Measurements from ENCODE around the gene GPR17.

- TF ChIP-seq PATZ1 (CRISPR knock-in tag; IDR thresholded peaks at IDR 0.05; ENCODE audit: borderline replicate concordance) = no peak
- no peak for TF ChIP-seq ZNF70 (CRISPR knock-in tag; IDR thresholded peaks at IDR 0.05)
- TF ChIP-seq TOX (CRISPR knock-in tag; IDR thresholded peaks at IDR 0.05; ENCODE audit: borderline replicate concordance) = no peak
- TF ChIP-seq, protein P1, sequence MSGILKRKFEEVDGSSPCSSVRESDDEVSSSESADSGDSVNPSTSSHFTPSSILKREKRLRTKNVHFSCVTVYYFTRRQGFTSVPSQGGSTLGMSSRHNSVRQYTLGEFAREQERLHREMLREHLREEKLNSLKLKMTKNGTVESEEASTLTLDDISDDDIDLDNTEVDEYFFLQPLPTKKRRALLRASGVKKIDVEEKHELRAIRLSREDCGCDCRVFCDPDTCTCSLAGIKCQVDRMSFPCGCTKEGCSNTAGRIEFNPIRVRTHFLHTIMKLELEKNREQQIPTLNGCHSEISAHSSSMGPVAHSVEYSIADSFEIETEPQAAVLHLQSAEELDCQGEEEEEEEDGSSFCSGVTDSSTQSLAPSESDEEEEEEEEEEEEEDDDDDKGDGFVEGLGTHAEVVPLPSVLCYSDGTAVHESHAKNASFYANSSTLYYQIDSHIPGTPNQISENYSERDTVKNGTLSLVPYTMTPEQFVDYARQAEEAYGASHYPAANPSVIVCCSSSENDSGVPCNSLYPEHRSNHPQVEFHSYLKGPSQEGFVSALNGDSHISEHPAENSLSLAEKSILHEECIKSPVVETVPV (CRISPR knock-in tag; IDR thresholded peaks at IDR 0.05) = no peak
- no peak for TF ChIP-seq TCF4 (CRISPR knock-in tag; IDR thresholded peaks at IDR 0.05; ENCODE audit: borderline replicate concordance)
- no peak for TF ChIP-seq ZFP3 (CRISPR knock-in tag; IDR thresholded peaks at IDR 0.05)
- no peak for TF ChIP-seq BACH2 (CRISPR knock-in tag; IDR thresholded peaks at IDR 0.05; ENCODE audit: borderline replicate concordance)
- TF ChIP-seq, protein P2, sequence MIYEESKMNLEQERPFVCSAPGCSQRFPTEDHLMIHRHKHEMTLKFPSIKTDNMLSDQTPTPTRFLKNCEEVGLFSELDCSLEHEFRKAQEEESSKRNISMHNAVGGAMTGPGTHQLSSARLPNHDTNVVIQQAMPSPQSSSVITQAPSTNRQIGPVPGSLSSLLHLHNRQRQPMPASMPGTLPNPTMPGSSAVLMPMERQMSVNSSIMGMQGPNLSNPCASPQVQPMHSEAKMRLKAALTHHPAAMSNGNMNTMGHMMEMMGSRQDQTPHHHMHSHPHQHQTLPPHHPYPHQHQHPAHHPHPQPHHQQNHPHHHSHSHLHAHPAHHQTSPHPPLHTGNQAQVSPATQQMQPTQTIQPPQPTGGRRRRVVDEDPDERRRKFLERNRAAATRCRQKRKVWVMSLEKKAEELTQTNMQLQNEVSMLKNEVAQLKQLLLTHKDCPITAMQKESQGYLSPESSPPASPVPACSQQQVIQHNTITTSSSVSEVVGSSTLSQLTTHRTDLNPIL (CRISPR knock-in tag; IDR thresholded peaks at IDR 0.05; ENCODE audit: low read depth) = no peak
- no peak for TF ChIP-seq RARB (CRISPR knock-in tag; IDR thresholded peaks at IDR 0.05)
- no peak for TF ChIP-seq ARNTL (CRISPR knock-in tag; IDR thresholded peaks at IDR 0.05; ENCODE audit: borderline replicate concordance, low read depth)
- no peak for TF ChIP-seq PPARA (CRISPR knock-in tag; IDR thresholded peaks at IDR 0.05; ENCODE audit: borderline replicate concordance)
- TF ChIP-seq CSDC2 (CRISPR knock-in tag; IDR thresholded peaks at IDR 0.05) = no peak
These were observed 36.8 kb upstream of the GPR17 start for GRCh38 chr2:127609031-127609751.

All from SK-N-SH treated with all-trans-retinoic acid at 6 μM for 48 hours (cell line).